K562 (cell line): ENCODE results near the gene PSMC4. TPM values are rescaled to one million over a fixed set of nuclear protein-coding genes. Genes with fewer than 3 reads are reported as not detected.

Source experiments
- BRF1 ChIP-seq: IDR thresholded peaks from 3 replicates; pipeline ENCODE4 v1.6.1; 2011; ENCODE audit warnings: borderline replicate concordance, mild to moderate bottlenecking; ENCODE audit not compliant: insufficient read length; ENCODE audit errors: extremely low read depth
- CBFA2T3 ChIP-seq: fragments of 450-650 bp; IDR thresholded peaks from 2 replicates; pipeline ENCODE4 v1.6.1; 2017
- EHMT2 ChIP-seq: fragments of 450-650 bp; IDR thresholded peaks from 2 replicates; pipeline ENCODE4 v1.6.1; 2018; ENCODE audit warnings: antibody characterized with exemption
- HDAC6 ChIP-seq: IDR thresholded peaks from 2 replicates; pipeline ENCODE4 v1.6.1; 2012; ENCODE audit warnings: low read depth, mild to moderate bottlenecking, control low read depth, inconsistent platforms, low read length, moderate library complexity
- MAFF ChIP-seq: IDR thresholded peaks from 2 replicates; pipeline ENCODE4 v1.6.1; 2012; ENCODE audit warnings: low read length, improper control_type of control experiment
- MEF2D ChIP-seq: conservative IDR thresholded peaks from 2 replicates; pipeline ENCODE4 v1.6.1; 2016; ENCODE audit warnings: low read depth, missing genetic modification characterization, missing compliant biosample characterization
- NFE2L1 ChIP-seq: fragments of 450-650 bp; IDR thresholded peaks from 2 replicates; pipeline ENCODE4 v1.6.1; 2016; ENCODE audit warnings: missing genetic modification characterization, low read depth, mild to moderate bottlenecking, missing compliant biosample characterization, moderate library complexity, borderline replicate concordance
- NR4A1 ChIP-seq, 2 experiments: fragments of 250-450 bp in 1 of 2; fragments of 450-650 bp in 1 of 2; sonication (Bioruptor Pico) in 1 of 2; IDR thresholded peaks; 2 replicates each; pipeline versions ENCODE4 v1.4.0 to v1.6.1; 2016 to 2020; ENCODE audit warnings: mild to moderate bottlenecking in 2 of 2, missing compliant biosample characterization in 1 of 2, missing genetic modification characterization in 1 of 2, moderate library complexity in 1 of 2
- POLR2AphosphoS5 ChIP-seq: IDR thresholded peaks from 2 replicates; pipeline ENCODE4 v1.6.1; 2011; ENCODE audit warnings: mild to moderate bottlenecking, low read depth, low read length, moderate library complexity; ENCODE audit not compliant: control insufficient read depth, insufficient read depth
- PRDM10 ChIP-seq: fragments of 450-650 bp; IDR thresholded peaks from 2 replicates; pipeline ENCODE4 v1.6.1; 2018; ENCODE audit not compliant: partially characterized antibody
- RAD21 ChIP-seq, 2 experiments: fragments of 250-450 bp in 1 of 2; fragments of 450-650 bp in 1 of 2; sonication (Bioruptor Pico) in 1 of 2; formaldehyde crosslinking in 1 of 2; IDR thresholded peaks in 1 of 2; conservative IDR thresholded peaks in 1 of 2; 2 replicates each; pipeline versions ENCODE4 v1.4.0 to v1.8.0; 2020 to 2022; ENCODE audit warnings: mild to moderate bottlenecking in 2 of 2, moderate library complexity in 1 of 2
- SAFB ChIP-seq: fragments of 200-400 bp; formaldehyde crosslinking; IDR thresholded peaks from 2 replicates; pipeline ENCODE4 v1.6.1; 2017; ENCODE audit warnings: low read depth, low read length, borderline replicate concordance
- THAP7 ChIP-seq: fragments of 250-450 bp; sonication (Bioruptor Pico); IDR thresholded peaks from 2 replicates; pipeline ENCODE4 v1.5.0; 2021
- U2AF2 ChIP-seq: fragments of 200-400 bp; formaldehyde crosslinking; optimal IDR thresholded peaks from 2 replicates; pipeline ENCODE3; 2017; ENCODE audit warnings: low read depth, mild to moderate bottlenecking, low read length
- XRCC5 ChIP-seq: fragments of 200-400 bp; formaldehyde crosslinking; IDR thresholded peaks from 2 replicates; pipeline ENCODE4 v1.6.1; 2017; ENCODE audit warnings: low read depth, mild to moderate bottlenecking, low read length
- ZNF124 ChIP-seq: sonication (generic); formaldehyde crosslinking; IDR thresholded peaks from 2 replicates; pipeline ENCODE4 v1.8.1; 2022; ENCODE audit warnings: missing genetic modification reagents
- ZNF589 ChIP-seq: fragments of 200-800 bp; sonication (Bioruptor generic); IDR thresholded peaks from 2 replicates; pipeline ENCODE4 v1.6.1; 2016; ENCODE audit warnings: low read depth, missing genetic modification characterization, missing compliant biosample characterization
- ZNF655 ChIP-seq: fragments of 250-450 bp; sonication (Bioruptor Pico); IDR thresholded peaks from 2 replicates; pipeline ENCODE4 v1.5.0; 2021
- polyA plus RNA-seq, 8 experiments: library from polyadenylated mRNA; depleted of rRNA in 4 of 8; stranded (reverse) in 5 of 8; unstranded in 3 of 8; fragments of >200 nt; fragmentation: Nextera tagmentation in 2 of 8; fragmentation: Illumina TruSeq in 1 of 8; extraction: Ambion mirVana in 2 of 8; extraction: Trizol in 1 of 8; gene quantifications; 2 replicates each; pipeline versions ENCODE4 v1.2.1 to v1.2.3, GENCODE V29; 2011 to 2014; ENCODE audit warnings: inconsistent platforms in 1 of 8, missing spikeins in 1 of 8
- total RNA-seq, 7 experiments: library from RNA; depleted of rRNA in 6 of 7; stranded (reverse); fragments of >200 nt in 6 of 7; fragmentation: Illumina TruSeq in 2 of 7; extraction: Trizol in 2 of 7; gene quantifications; 2 replicates each; pipeline versions ENCODE4 v1.2.1 to v1.2.3, GENCODE V29; 2011 to 2021; ENCODE audit warnings: low replicate concordance in 1 of 7
- TF ChIP-seq, protein P1 (sequence below): sonication (generic); formaldehyde crosslinking; IDR thresholded peaks from 2 replicates; pipeline ENCODE4 v1.8.0; 2022; ENCODE audit warnings: missing genetic modification reagents, mild to moderate bottlenecking, borderline replicate concordance
- TF ChIP-seq, protein P2 (sequence below): conservative IDR thresholded peaks from 2 replicates; pipeline ENCODE4 v1.6.1; 2011; ENCODE audit warnings: low read depth, mild to moderate bottlenecking, low read length; ENCODE audit not compliant: control insufficient read depth

Gene PSMC4
- total and polyA plus RNA-seq, 9 of the 15 experiments (the other 6 are each of a cell fraction or from before 2014, with no cell fraction given), result 45.9 to 475 (median 142) TPM

DNA sequence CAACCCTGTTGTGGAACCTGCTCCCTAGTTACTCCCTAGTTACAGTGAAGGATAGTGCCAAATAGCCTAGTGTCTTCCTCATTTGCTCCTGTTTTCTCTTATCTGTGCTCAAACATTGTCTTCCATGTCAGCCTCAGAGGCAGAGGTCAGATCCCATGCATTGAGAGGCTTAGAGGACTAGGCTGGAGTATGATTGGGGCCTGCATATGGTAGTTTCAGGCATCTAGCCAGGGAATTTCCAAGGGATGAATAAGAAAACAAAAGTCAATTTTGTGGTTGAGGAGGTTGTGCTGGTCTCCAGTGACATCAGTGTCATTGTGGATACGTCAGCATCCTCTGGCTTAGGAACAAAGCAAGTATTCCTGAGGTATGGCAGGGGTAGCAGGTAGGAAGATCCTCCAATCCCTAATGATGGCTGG, 35.3 kb downstream of the PSMC4 start (continued):
- no peak for TF ChIP-seq MAFF
- peak; percentile 92 for TF ChIP-seq CBFA2T3
- TF ChIP-seq BRF1, result no peak
- TF ChIP-seq PRDM10, result no peak
- peak; percentile 83; the same call in 1 of the 2 replicates for TF ChIP-seq ZNF589 (CRISPR knock-in tag)
- peak; percentile 84 for TF ChIP-seq POLR2AphosphoS5
- no peak for TF ChIP-seq RAD21 (CRISPR knock-in tag; conservative IDR thresholded peaks at IDR 0.05 in 1 of 2, IDR thresholded peaks at IDR 0.05 in 1 of 2)
- no peak for TF ChIP-seq MEF2D
- no peak for TF ChIP-seq SAFB
- no peak for TF ChIP-seq ZNF655
- TF ChIP-seq EHMT2, result peak; percentile 85
- TF ChIP-seq HDAC6, result no peak
- no peak for TF ChIP-seq THAP7
- TF ChIP-seq, protein P1, sequence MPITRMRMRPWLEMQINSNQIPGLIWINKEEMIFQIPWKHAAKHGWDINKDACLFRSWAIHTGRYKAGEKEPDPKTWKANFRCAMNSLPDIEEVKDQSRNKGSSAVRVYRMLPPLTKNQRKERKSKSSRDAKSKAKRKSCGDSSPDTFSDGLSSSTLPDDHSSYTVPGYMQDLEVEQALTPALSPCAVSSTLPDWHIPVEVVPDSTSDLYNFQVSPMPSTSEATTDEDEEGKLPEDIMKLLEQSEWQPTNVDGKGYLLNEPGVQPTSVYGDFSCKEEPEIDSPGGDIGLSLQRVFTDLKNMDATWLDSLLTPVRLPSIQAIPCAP, result no peak
- TF ChIP-seq NFE2L1, result no peak
- TF ChIP-seq ZNF124, result no peak
- TF ChIP-seq NR4A1 (CRISPR knock-in tag; IDR thresholded peaks at IDR 0.05), result no peak
- TF ChIP-seq NR4A1 (tag; IDR thresholded peaks at IDR 0.05), result no peak
- TF ChIP-seq XRCC5, result no peak
- TF ChIP-seq, protein P2, sequence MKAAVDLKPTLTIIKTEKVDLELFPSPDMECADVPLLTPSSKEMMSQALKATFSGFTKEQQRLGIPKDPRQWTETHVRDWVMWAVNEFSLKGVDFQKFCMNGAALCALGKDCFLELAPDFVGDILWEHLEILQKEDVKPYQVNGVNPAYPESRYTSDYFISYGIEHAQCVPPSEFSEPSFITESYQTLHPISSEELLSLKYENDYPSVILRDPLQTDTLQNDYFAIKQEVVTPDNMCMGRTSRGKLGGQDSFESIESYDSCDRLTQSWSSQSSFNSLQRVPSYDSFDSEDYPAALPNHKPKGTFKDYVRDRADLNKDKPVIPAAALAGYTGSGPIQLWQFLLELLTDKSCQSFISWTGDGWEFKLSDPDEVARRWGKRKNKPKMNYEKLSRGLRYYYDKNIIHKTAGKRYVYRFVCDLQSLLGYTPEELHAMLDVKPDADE, result no peak
- no peak for TF ChIP-seq U2AF2
